NCI-H345 (cell line): Measurements from ENCODE around the gene PVR.
"Not testable (repeated sequence)": the region's sequence is repeated elsewhere in the genome, so short reads cannot be mapped to it uniquely, and the experiment has no call there.

Experiments used
- DNase-seq: peaks from one replicate; lab custom pipeline; 2025; lab: John Stamatoyannopoulos, UW

Gene PVR

DNA sequence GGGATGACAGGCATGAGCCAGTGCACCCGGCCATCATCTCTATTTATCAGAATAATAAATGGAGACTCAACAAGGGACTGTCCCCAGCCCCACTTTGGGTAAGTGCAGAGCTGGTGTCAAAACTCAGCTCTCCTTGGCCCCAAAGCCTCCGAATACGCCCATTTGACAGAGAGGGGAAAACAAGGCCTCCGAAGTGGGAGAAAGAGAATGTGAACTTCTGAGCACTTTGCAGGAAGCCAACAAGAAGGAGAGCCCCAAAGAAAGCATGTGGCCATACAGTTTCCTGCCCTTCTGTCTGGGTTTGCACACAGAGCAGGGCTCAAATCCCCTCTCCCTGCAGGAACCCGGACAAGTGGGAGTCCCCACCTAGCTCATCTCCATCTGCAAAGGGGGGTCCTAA, 56.8 kb downstream of the PVR start:
- DNase-seq: no peak

GRCh38 chr19:44701228-44701627, 57.5 kb downstream of the PVR start:
- DNase-seq: no peak

GRCh38 chr19:44702551-44703176, 59.0 kb downstream of the PVR start:
- no peak for DNase-seq

DNA sequence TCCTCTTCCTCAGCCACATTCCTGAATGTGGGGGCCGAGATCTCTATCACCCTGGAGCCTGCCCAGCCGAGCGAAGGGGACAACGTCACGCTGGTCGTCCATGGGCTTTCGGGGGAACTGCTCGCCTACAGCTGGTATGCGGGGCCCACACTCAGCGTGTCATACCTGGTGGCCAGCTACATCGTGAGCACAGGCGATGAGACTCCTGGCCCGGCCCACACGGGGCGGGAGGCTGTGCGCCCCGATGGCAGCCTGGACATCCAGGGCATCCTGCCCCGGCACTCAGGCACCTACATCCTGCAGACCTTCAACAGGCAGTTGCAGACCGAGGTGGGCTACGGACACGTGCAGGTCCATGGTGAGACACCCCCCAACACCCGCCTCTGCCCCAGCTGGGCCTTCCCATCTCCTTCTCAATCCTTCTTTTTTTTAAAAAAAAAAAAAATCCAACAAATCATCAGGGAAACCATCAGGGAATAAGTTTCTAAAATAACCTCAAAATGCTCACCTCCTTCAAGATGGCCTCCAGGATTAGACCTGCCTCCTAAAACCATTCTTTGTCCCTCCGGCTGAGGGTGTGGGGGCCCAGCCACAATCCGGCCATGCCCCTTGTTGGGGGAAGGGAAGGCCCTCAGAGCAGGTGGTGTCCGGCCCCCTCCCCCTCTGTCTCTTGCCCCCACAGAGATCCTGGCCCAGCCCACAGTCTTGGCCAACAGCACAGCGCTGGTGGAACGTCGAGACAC, 59.8 kb downstream of the PVR start:
- DNase-seq: no peak

DNA sequence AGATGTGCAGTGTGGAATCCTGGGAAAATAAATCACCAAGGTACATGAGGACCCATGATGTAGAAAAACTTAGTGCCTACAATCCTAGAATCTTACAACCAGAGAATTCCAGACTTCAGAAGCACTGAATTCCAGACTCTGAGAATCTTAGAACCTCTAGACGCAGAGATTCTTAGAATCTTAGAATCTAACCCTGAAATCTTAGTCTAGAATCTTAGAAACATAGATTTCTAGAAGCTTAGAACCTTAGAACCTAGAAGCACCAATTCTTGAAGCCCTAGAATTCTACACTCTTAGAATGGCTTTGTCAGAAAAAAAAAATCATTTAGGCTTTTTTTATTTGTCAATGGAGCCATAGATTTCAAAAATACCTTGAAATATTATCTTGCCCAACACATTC, 61.3 kb downstream of the PVR start:
- DNase-seq: no peak

GRCh38 chr19:44705502-44706010, 61.8 kb downstream of the PVR start:
- DNase-seq: no peak

- no peak for DNase-seq
Measured at GRCh38 chr19:44706506-44707236, 63.0 kb downstream of the PVR start.

DNA sequence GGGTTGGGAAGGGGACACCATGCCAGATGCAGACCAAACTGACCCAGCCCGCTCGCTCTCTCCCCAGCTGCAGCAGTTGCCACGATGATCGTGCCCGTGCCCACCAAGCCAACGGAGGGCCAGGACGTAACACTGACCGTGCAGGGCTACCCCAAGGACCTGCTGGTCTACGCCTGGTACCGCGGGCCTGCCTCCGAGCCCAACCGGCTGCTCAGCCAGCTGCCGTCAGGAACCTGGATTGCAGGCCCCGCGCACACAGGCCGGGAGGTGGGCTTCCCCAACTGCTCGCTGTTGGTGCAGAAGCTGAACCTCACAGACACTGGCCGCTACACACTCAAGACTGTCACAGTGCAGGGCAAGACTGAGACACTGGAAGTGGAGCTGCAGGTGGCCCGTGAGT, 64.1 kb downstream of the PVR start:
- no peak for DNase-seq

- DNase-seq: no peak
Measured at GRCh38 chr19:44708940-44709339, 65.2 kb downstream of the PVR start.

DNA sequence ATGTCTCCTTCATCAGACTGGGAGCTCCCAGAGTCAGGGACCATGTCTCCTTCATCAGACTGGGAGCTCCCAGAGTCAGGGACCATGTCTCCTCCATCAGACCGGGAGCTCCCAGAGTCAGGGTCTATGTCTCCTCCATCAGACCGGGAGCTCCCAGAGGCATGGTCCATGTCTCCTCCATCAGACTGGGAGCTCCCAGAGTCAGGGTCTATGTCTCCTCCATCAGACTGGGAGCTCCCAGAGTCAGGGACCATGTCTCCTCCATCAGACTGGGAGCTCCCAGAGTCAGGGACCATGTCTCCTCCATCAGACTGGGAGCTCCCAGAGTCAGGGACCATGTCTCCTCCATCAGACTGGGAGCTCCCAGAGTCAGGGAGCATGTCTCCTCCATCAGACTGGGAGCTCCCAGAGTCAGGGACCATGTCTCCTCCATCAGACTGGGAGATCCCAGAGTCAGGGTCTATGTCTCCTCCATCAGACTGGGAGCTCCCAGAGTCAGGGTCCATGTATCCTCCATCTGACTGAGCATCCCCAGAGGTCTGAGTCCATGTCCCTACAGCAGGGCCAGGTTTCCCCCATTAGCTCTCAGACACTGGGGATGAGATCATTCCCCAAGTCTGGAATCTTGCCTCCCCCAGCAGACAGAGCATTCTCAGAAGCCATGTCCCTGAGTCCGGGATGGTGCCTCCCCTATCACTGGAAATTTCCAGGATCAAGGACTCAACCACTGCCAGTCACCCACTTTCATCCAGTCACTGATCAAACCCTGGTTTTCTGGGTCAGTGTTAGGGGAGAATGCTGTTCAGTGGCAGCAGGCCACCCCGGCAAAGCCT, 65.9 kb downstream of the PVR start:
- DNase-seq: not testable (repeated sequence)

DNA sequence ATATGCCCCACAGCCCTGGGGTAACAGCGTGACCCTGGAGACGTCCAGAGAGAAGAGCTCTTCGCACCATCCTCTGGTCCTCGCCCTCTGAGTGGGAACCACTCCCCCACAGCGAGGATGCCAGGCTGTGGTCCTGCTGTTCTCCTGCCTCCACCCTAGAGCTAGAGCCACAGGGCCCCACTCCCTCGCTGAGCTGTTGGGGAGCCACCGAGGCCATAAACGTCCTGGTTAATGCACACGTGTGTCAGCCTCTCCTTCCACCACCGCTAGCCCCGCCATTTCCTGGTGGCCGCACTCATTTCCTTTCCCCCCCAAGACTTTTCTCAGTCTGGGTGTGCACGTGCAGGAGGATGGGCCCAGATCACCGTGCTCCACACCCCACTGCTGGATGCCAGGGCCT, 66.8 kb downstream of the PVR start:
- DNase-seq: no peak

DNA sequence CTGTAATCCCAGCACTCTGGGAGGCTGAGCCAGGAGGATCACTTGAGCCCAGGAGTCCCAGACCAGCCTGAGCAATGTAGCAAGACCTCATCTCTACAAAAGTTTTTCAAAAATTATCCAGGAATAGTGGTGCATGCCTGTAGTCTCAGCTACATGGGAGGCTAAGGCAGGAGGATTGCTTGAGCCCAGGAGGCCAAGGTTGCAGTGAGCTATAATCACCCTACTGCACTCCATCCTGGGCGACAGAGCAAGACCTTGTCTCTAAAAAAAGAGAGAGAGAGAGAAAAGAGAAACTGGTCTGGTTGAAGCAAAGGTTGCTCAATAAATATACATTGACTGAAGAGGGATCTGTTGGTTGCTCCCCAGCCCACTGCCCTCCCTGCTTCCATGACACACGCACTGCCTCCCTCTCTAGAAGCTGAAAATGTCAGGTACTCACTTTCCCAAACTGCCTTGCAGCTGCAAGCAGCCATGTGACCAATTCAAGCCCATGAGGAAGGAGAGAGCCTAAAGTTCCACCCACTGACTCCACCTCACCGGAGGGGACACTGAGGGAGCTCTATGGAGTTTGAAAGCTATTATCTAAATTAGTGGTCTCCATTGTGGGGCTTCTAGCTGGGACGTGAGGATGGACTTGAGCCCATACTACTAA, 69.3 kb downstream of the PVR start:
- no peak for DNase-seq
